Measurements from ENCODE around the gene KATNBL1. TPM values are rescaled to one million over a fixed set of nuclear protein-coding genes. Genes with fewer than 3 reads are reported as not detected.
A peak's percentile ranks its signal among the peaks of the same experiment; 100 is the strongest.
"Not testable (repeated sequence)": the region's sequence is repeated elsewhere in the genome, so short reads cannot be mapped to it uniquely, and the experiment has no call there.

The KATNBL1 gene
- total RNA-seq, 4 donors from 2014 or later: 29.9 to 61.9 (median 32.8) TPM

GRCh38 chr15:34185666-34186065, 24.2 kb downstream of the KATNBL1 start:
- intact Hi-C loops (cut with DNase I): no loop called here
- Histone ChIP-seq H3K4me1 (peaks cover 0 to 45% (median 27%) of the 10 kb centered on the region in 4 donors), H3K27ac (replicated peaks in 1 of 4) (no peak overlapping the region), H3K27me3 (no peaks in the 10 kb centered on the region), H3K4me3 (no peak overlapping the region), H3K9me3 (no peaks in the 10 kb centered on the region), H3K36me3 (peaks cover 0 to 5% (median 0%) of the 10 kb centered on the region in 4 donors)
- no peak for TF ChIP-seq POLR2A (IDR thresholded peaks at IDR 0.05; ENCODE audit: low read depth)
- TF ChIP-seq, protein P1, sequence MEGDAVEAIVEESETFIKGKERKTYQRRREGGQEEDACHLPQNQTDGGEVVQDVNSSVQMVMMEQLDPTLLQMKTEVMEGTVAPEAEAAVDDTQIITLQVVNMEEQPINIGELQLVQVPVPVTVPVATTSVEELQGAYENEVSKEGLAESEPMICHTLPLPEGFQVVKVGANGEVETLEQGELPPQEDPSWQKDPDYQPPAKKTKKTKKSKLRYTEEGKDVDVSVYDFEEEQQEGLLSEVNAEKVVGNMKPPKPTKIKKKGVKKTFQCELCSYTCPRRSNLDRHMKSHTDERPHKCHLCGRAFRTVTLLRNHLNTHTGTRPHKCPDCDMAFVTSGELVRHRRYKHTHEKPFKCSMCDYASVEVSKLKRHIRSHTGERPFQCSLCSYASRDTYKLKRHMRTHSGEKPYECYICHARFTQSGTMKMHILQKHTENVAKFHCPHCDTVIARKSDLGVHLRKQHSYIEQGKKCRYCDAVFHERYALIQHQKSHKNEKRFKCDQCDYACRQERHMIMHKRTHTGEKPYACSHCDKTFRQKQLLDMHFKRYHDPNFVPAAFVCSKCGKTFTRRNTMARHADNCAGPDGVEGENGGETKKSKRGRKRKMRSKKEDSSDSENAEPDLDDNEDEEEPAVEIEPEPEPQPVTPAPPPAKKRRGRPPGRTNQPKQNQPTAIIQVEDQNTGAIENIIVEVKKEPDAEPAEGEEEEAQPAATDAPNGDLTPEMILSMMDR (IDR thresholded peaks at IDR 0.05): no peak
- no peak for TF ChIP-seq POLR2AphosphoS5 (IDR thresholded peaks at IDR 0.05)
- TF ChIP-seq EP300 (IDR thresholded peaks at IDR 0.05): no peak
- WGBS: 71% methylated on average over 4 of the region's 4 CpGs
- no peak for DNase-seq (ENCODE audit: extremely low spot score)

DNA sequence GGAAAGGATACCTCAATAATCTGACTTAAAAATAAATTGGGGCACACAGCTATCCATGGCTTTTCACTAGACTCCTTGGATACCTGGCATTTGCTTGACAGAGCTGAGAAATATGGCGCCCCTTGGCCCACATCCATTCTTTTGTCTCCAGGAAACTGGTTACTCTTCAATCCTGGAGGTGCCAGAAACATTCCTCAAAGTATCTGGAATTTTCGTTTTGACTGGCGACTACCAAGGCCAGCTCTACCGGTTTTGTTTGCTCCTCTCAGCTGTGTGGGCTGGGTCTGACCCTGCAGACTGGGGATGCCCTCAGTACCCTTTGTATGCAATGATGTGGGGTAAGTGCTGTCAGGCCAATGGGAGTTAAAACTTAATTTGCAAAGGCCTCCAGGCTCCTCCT, 27.0 kb downstream of the KATNBL1 start:
- intact Hi-C loops (cut with DNase I): no loop called here
- Histone ChIP-seq H3K9me3 (no peaks in the 10 kb centered on the region), H3K27ac (replicated peaks in 1 of 4) (no peak overlapping the region), H3K4me1 (peaks cover 3 to 33% (median 18%) of the 10 kb centered on the region in 4 donors), H3K4me3 (no peak overlapping the region), H3K27me3 (no peaks in the 10 kb centered on the region), H3K36me3 (peaks cover 0 to 5% (median 0%) of the 10 kb centered on the region in 4 donors)
- WGBS: 62% methylated on average over 4 of the region's 4 CpGs
- peak; percentile 26 for DNase-seq (ENCODE audit: extremely low spot score)
- TF ChIP-seq, protein P1 (IDR thresholded peaks at IDR 0.05): no peak
- TF ChIP-seq POLR2A (IDR thresholded peaks at IDR 0.05; ENCODE audit: low read depth): no peak

DNA sequence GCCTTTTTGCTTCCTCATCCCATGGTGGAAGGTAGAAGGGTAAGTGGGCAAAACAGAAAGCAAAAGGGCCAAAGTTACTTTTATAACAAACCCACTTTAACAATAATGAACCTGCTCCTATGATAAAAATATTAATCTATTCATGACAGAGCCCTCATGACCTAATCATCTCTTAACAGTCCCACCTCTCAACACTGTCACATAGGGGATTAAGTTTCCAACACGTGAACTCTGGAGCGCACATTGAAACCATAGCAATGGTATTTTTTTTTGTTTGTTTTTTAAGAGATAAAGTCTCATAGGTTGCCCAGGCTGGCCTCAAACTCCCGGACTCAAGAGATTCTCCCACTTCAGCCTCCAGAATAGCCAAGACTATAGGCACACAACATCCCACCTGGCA, 30.7 kb downstream of the KATNBL1 start:
- H3K36me3 ChIP-seq: no peaks in the 10 kb centered on the region
- TF ChIP-seq POLR2A (IDR thresholded peaks at IDR 0.05; ENCODE audit: low read depth): no peak
- TF ChIP-seq, protein P1 (IDR thresholded peaks at IDR 0.05): no peak
- TF ChIP-seq EP300 (IDR thresholded peaks at IDR 0.05): no peak
- TF ChIP-seq POLR2AphosphoS5 (IDR thresholded peaks at IDR 0.05): no peak
- no peak overlapping the region for H3K27ac ChIP-seq (replicated peaks in 1 of 4)
- 93% methylated on average over 3 of the region's 3 CpGs for WGBS
- peak; percentile 37 for DNase-seq (ENCODE audit: extremely low spot score)
- no peaks in the 10 kb centered on the region for H3K27me3 ChIP-seq
- H3K9me3 ChIP-seq: peaks cover 0 to 4% (median 0%) of the 10 kb centered on the region in 4 donors
- H3K4me1 ChIP-seq: peaks cover 3 to 16% (median 13%) of the 10 kb centered on the region in 4 donors
- H3K4me3 ChIP-seq: no peak overlapping the region
- intact Hi-C loops (cut with DNase I): no loop called here

DNA sequence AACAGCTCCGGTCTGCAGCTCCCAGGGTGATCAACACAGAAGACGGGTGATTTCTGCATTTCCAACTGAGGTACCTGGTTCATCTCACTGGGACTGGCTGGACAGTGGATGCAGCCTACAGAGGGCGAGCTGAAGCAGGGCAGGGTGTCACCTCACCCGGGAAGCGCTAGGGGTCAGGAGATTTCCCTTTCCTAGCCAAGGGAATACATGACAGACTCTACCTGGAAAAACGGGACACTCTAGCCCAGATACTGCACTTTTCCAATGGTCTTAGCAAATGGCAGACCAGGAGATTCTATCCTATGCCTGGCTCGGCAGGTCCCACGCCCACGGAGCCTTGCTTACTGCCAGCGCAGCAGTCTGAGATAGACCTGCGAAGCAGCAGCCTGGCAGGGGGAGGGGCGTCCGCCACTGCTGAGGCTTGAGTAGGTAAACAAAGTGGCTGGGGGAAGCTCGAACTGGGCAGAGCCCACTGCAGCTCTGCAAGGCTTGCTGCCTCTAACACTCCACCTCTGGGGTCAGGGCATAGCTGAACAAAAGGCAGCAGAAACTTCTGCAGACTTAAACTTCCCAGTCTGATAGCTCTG, 43.8 kb downstream of the KATNBL1 start:
- H3K4me3 ChIP-seq; DNase-seq (ENCODE audit: extremely low spot score); intact Hi-C loops (cut with DNase I); H3K4me1 ChIP-seq; H3K9me3 ChIP-seq; H3K27ac ChIP-seq (replicated peaks in 1 of 4); H3K27me3 ChIP-seq: not testable (repeated sequence)
- H3K36me3 ChIP-seq: peaks cover 0 to 18% (median 13%) of the 10 kb centered on the region in 4 donors
- WGBS: 88% methylated on average over 14 of the region's 14 CpGs

GRCh38 chr15:34161329-34161963, 48.5 kb downstream of the KATNBL1 start:
- Histone ChIP-seq H3K9me3 (peaks cover 0 to 10% (median 3%) of the 10 kb centered on the region in 4 donors), H3K27ac (replicated peaks in 1 of 4) (no peak overlapping the region), H3K4me1 (no peaks in the 10 kb centered on the region), H3K27me3 (no peaks in the 10 kb centered on the region), H3K4me3 (no peak overlapping the region), H3K36me3 (peaks cover 0 to 34% (median 25%) of the 10 kb centered on the region in 4 donors)
- TF ChIP-seq POLR2AphosphoS5 (IDR thresholded peaks at IDR 0.05) (no peak), EP300 (IDR thresholded peaks at IDR 0.05) (no peak), POLR2A (IDR thresholded peaks at IDR 0.05; ENCODE audit: low read depth) (no peak)
- TF ChIP-seq, protein P1 (IDR thresholded peaks at IDR 0.05): no peak
- intact Hi-C loops (cut with DNase I): no loop called here
- 93% methylated on average over 9 of the region's 9 CpGs for WGBS
- no peak for DNase-seq (ENCODE audit: extremely low spot score)
